Measurements from ENCODE around the gene DISP2.

DNA sequence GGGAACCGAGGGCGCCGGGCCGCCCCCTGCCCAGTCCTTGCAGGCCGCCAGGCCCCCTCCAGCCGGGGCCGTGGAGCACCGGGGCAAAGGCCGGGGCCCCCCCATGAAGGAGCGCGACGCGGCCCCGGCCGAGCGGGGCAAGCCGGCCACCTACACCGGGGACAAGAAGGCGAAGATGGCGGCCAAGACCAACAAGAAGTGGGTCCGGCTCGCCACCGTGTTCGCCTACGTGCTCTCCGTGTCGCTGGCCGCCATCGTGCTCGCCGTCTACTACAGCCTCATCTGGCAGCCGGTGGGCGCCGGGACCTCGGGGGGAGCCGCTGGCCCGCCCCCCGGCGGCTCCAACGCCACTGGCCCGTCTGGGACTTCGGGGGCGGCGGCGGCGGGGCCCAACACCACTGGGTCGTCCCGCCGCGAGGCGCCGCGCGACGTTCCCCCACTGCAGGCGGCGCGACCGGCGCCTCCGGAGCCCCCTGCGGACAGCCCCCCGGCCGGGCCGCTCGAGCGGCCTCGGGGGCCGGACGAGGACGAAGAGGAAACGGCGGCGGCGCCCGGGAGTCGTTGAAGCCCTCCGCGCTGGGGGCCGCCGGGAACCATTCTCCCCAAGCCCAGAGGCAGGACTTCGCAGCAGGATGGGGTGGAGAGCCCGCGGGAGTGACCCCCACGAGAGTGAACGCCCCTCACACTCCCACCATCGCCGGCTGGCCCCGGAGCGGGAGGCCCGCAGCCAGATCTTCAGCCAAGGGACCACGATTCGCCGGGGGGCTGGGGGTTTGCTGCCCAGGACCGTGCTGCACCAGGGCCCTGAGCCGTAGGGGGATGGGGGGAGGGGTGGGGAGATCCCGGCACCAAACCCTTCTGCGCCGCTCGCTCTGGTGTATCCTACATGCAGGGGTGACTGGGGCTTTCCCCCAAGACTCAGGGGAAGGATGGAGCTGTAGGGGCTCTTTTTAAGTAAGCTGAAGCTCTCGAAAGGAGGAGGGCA lies 33.8 kb upstream of the DISP2 start:
- TF ChIP-seq CTCF (conservative IDR thresholded peaks at IDR 0.05; ENCODE audit: low read depth, low read length) (no peak), EZH2 (IDR thresholded peaks at IDR 0.05; ENCODE audit: low read length, unreplicated experiment) (no peak)
